WTC11 (cell line): Measurements from ENCODE around the gene ELAPOR2.

Experiments
- CTCF ChIP-seq: fragments of 200-600 bp; IDR thresholded peaks from 2 replicates; pipeline ENCODE4 v1.8.0; 2022; ENCODE audit warnings: antibody characterized with exemption
- ZNF532 ChIP-seq: fragments of 250-450 bp; sonication (Bioruptor Pico); IDR thresholded peaks from 2 replicates; pipeline ENCODE4 v1.9.0; 2021; ENCODE audit warnings: mild to moderate bottlenecking, borderline replicate concordance

DNA sequence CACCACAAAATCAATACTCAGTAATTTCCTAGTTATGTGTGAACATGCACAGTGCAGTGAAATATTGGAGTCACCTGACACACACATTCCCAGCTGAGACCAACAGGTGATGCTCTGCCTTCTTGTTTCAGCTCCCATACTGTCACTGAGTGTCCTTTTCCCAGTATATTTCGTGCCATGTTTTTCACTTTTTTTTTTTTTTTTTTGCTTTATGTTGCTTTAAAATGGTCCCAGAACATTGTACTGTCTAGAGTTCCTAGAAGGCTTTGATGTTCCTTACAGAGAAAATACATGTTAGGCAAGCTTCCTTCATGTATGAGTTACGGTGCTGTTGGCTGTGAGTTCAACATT, 45.6 kb downstream of the ELAPOR2 start:
- TF ChIP-seq CTCF (no peak), ZNF532 (CRISPR knock-in tag) (no peak)
